HCT116 (cell line): Measurements from ENCODE around the gene CERS4. TPM values are rescaled to one million over a fixed set of nuclear protein-coding genes. Genes with fewer than 3 reads are reported as not detected.

Source experiments
- ATAC-seq: fragments of 200-7000 bp; cut with Tn5 transposase; 2 replicates; pipeline ENCODE4 v1.9.1; 2020; ENCODE audit warnings: mild to moderate bottlenecking, moderate library complexity
- BruUV-seq: library from RNA; stranded (reverse); fragments of 400-500 nt; replicated peaks from 2 replicates; lab custom pipeline; 2021; lab: Mats Ljungman, UMichigan
- CTCF ChIA-PET: fragments of 300-600 bp; sonication (Branson Sonifier 250); formaldehyde crosslinking; loops from one replicate; lab custom pipeline; 2021; ENCODE audit warnings: antibody characterized with exemption; lab: Charles Lee
- POLR2A ChIA-PET: fragments of 300-600, 350-600 bp; sonication (Branson Sonifier 250); formaldehyde crosslinking; loops from one replicate; lab custom pipeline; 2021; ENCODE audit warnings: antibody characterized with exemption; lab: Charles Lee
- RAD21 ChIA-PET, 2 experiments: fragments of 300-600 bp; sonication (Branson Sonifier 250); formaldehyde crosslinking; loops; one replicate each; lab custom pipeline; 2023; ENCODE audit warnings: low total read pairs in 2 of 2; ENCODE audit not compliant: uncharacterized antibody in 2 of 2, unreplicated experiment in 2 of 2, low non-redundant PET in 1 of 2; lab: Charles Lee
- DNase-seq: peaks from one replicate; pipeline ENCODE4 v3.0.0-alpha.2; 2010; ENCODE audit warnings: low read depth, low spot score
- H2AFZ ChIP-seq: fragments of 200-600 bp; shearing (Covaris generic), sonication (generic); 2 replicates; pipeline ENCODE4 v1.6.1; 2017; ENCODE audit warnings: low read depth, mixed run types, mixed read lengths, antibody characterized with exemption, low read length; ENCODE audit not compliant: poor library complexity, severe bottlenecking
- H3K27ac ChIP-seq: 2 replicates; pipeline ENCODE4 v1.5.1; 2012; ENCODE audit warnings: low read depth, low read length
- H3K27me3 ChIP-seq: fragments of 200-600 bp; sonication (generic); 2 replicates; pipeline ENCODE4 v1.6.1; 2016; ENCODE audit warnings: mixed run types, low read length, mixed read lengths; ENCODE audit not compliant: insufficient read depth
- H3K36me3 ChIP-seq, 2 experiments: fragments of 200-500 bp in 1 of 2; fragments of 200-600 bp in 1 of 2; sonication (Bioruptor generic) in 1 of 2; sonication (generic) in 1 of 2; 2 replicates each; pipeline versions ENCODE4 v1.5.1 to v1.6.1; 2014 to 2016; ENCODE audit warnings: low read length in 2 of 2, inconsistent platforms in 1 of 2, mixed read lengths in 1 of 2, mixed run types in 1 of 2; ENCODE audit not compliant: insufficient read depth in 2 of 2, control insufficient read depth in 1 of 2
- H3K4me1 ChIP-seq, 2 experiments: fragments of 200-600 bp in 1 of 2; sonication (generic) in 1 of 2; 2 replicates each; pipeline versions ENCODE4 v1.5.1 to v1.6.1; 2012 to 2017; ENCODE audit warnings: low read length in 2 of 2, inconsistent platforms in 1 of 2, mild to moderate bottlenecking in 1 of 2, mixed read lengths in 1 of 2, mixed run types in 1 of 2, moderate library complexity in 1 of 2; ENCODE audit not compliant: insufficient read depth in 2 of 2, control insufficient read depth in 1 of 2
- H3K4me2 ChIP-seq: fragments of 200-600 bp; sonication (generic); 2 replicates; pipeline ENCODE4 v1.6.1; 2017; ENCODE audit warnings: mixed run types, low read length, mixed read lengths
- H3K4me3 ChIP-seq, 2 experiments: fragments of 200-600 bp in 1 of 2; sonication (generic) in 1 of 2; replicated peaks in 1 of 2; 2 replicates each; pipeline ENCODE4 v1.5.1; 2011 to 2016; ENCODE audit warnings: low read length in 2 of 2, control low read depth in 1 of 2, low read depth in 1 of 2, mild to moderate bottlenecking in 1 of 2, mixed read lengths in 1 of 2, mixed run types in 1 of 2
- H3K79me2 ChIP-seq: fragments of 200-600 bp; sonication (generic); 2 replicates; pipeline ENCODE4 v1.6.1; 2017; ENCODE audit warnings: mild to moderate bottlenecking, mixed run types, low read length, moderate library complexity, mixed read lengths; ENCODE audit not compliant: insufficient read depth
- H3K9ac ChIP-seq: fragments of 200-600 bp; sonication (generic); 2 replicates; pipeline ENCODE4 v1.6.1; 2016; ENCODE audit warnings: low read length, mixed read lengths
- H3K9me2 ChIP-seq: fragments of 200-600 bp; sonication (generic), shearing (Covaris generic); 2 replicates; pipeline ENCODE4 v1.6.1; 2017; ENCODE audit warnings: mixed run types, mild to moderate bottlenecking, moderate library complexity; ENCODE audit not compliant: insufficient read depth
- H3K9me3 ChIP-seq, 2 experiments: fragments of 200-500 bp in 1 of 2; fragments of 200-600 bp in 1 of 2; sonication (Bioruptor generic) in 1 of 2; sonication (generic) in 1 of 2; 2 replicates each; pipeline ENCODE4 v1.6.1; 2014 to 2017; ENCODE audit warnings: low read length in 2 of 2, mixed read lengths in 2 of 2, inconsistent platforms in 1 of 2, low read depth in 1 of 2, mild to moderate bottlenecking in 1 of 2, mixed run types in 1 of 2, moderate library complexity in 1 of 2; ENCODE audit not compliant: control insufficient read depth in 1 of 2, insufficient read depth in 1 of 2
- H4K20me1 ChIP-seq: fragments of 200-600 bp; sonication (generic), shearing (Covaris generic); 2 replicates; pipeline ENCODE4 v1.6.1; 2017; ENCODE audit warnings: mixed run types, mild to moderate bottlenecking, moderate library complexity; ENCODE audit not compliant: insufficient read depth
- ATF3 ChIP-seq: IDR thresholded peaks from 2 replicates; pipeline ENCODE4 v1.6.1; 2012
- ELF1 ChIP-seq: IDR thresholded peaks from 2 replicates; pipeline ENCODE4 v1.6.1; 2012; ENCODE audit warnings: low read depth, borderline replicate concordance
- FOSL1 ChIP-seq: IDR thresholded peaks from 2 replicates; pipeline ENCODE4 v1.6.1; 2012; ENCODE audit warnings: low read depth
- POLR2A ChIP-seq: IDR thresholded peaks from 2 replicates; pipeline ENCODE4 v1.7.0; 2011; ENCODE audit warnings: borderline replicate concordance; ENCODE audit not compliant: insufficient read depth, insufficient read length; ENCODE audit errors: extremely low read depth
- REST ChIP-seq: IDR thresholded peaks from 2 replicates; pipeline ENCODE4 v1.6.1; 2012; ENCODE audit warnings: low read depth
- SP1 ChIP-seq: IDR thresholded peaks from 2 replicates; pipeline ENCODE4 v1.6.1; 2012; ENCODE audit warnings: low read depth
- intact Hi-C: fragments of 100-400 bp; cut with micrococcal nuclease; formaldehyde crosslinking; loops from 2 replicates; pipeline ENCODE4 v1.10.0; 2022
- total RNA-seq: library from RNA; stranded (reverse); gene quantifications from one replicate; pipeline ENCODE4 v1.2.1, GENCODE V29; 2021; ENCODE audit not compliant: unreplicated experiment

Gene CERS4
- total RNA-seq, 1 experiment from 2014 or later = 26.0 TPM

GRCh38 chr19:8192221-8192820, 16.8 kb upstream of the CERS4 start:
- ChIA-PET POLR2A (no interaction called here), CTCF (no interaction called here), RAD21 (no interaction called here)
- Histone ChIP-seq H3K9me2 (no peaks in the 10 kb centered on the region), H3K27ac (no peak overlapping the region), H3K4me3 (no peak overlapping the region), H2AFZ (no peak overlapping the region), H3K4me1 (peaks cover 6 to 10% of the 10 kb centered on the region in 2 experiments), H3K9ac (no peak overlapping the region), H3K27me3 (no peaks in the 10 kb centered on the region), H3K9me3 (no peaks in the 10 kb centered on the region), H3K36me3 (no peaks in the 10 kb centered on the region), H3K4me2 (no peak overlapping the region), H3K79me2 (no peaks in the 10 kb centered on the region), H4K20me1 (no peaks in the 10 kb centered on the region)
- DNase-seq = no peak
- no peak for ATAC-seq
- BruUV-seq = no TSS peak
- no peak for TF ChIP-seq ATF3
- TF ChIP-seq FOSL1 = no peak
- no peak for TF ChIP-seq SP1
- TF ChIP-seq REST = no peak
- no peak for TF ChIP-seq POLR2A
- TF ChIP-seq ELF1 = no peak
- intact Hi-C loops = no loop called here
